RCC 7860 (cell line): Measurements from ENCODE around the gene IGF2BP2.

Experiments used
- DNase-seq: peaks from one replicate; pipeline ENCODE4 v3.0.0-alpha.2; 2015; ENCODE audit warnings: low spot score
- FAIRE-seq: peaks from 2 replicates; lab custom pipeline; 2012; peaks lifted over from hg19 to GRCh38; lab: Jason Lieb, UNC

The IGF2BP2 gene

DNA sequence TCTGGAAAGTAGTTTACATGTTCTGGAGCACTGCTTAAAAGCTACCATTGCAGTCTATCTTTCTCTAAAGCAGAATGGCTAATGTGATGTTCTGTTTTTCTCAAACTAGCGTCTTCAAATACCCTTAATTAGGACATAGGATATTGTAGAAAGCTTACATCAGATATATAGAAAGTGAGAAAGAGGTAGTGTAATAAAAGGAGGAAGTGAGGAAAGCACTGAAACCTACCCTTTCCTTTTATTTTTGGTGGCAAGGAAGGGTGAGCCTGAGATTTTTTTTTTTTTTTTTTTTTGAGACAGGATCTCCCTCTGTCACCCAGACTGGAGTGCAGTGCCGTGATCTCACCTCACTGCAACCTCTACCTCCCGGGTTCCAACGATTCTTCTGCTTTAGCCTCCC, 229.3 kb downstream of the IGF2BP2 start:
- FAIRE-seq (no peak), DNase-seq (no peak)

GRCh38 chr3:185594073-185594472, 230.8 kb downstream of the IGF2BP2 start:
- FAIRE-seq (no peak), DNase-seq (no peak)
